NB4 (cell line): ENCODE measurements around the gene CBLB.

Experiments used
- POLR2A ChIP-seq: IDR thresholded peaks from 2 replicates; pipeline ENCODE4 v1.6.1; 2011; ENCODE audit warnings: mild to moderate bottlenecking; ENCODE audit not compliant: insufficient read length; ENCODE audit errors: extremely low read depth
- TF ChIP-seq, protein P1 (sequence below): IDR thresholded peaks from one replicate; pipeline ENCODE4 v1.5.1; 2012; ENCODE audit warnings: low read depth, low read length
- TF ChIP-seq, protein P2 (sequence below): IDR thresholded peaks from 2 replicates; pipeline ENCODE4 v1.6.1; 2011; ENCODE audit warnings: low read depth, low read length

DNA sequence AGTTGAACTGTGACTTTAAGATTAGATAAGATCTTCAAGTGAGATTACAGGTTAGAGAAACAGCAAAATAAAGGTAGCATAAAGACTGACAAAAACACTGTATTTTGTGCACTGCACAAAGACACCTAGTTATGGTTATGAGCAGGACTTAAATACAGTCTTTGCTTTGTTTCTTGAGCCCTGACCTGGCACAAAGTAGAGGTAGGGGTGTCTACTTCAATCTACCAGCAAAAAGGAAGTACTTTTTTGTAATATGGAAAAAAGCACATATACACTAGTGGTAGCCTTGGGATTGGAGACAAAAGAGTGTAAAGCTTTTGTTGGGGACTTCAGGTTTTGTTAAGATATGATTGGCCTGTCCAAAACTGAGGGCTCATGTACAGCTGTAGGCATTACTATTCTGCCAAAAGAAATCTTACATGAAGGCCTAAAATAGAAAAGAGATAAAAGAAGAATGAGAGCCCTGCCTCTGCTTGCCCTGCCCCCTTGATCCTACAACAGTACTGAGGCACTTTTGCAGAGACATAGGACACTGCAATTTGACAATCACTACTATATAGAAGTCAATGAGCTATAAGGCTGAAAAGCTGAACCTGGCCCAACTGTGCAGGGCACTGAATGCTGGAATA is 194.3 kb downstream of the CBLB start:
- TF ChIP-seq, protein P1, sequence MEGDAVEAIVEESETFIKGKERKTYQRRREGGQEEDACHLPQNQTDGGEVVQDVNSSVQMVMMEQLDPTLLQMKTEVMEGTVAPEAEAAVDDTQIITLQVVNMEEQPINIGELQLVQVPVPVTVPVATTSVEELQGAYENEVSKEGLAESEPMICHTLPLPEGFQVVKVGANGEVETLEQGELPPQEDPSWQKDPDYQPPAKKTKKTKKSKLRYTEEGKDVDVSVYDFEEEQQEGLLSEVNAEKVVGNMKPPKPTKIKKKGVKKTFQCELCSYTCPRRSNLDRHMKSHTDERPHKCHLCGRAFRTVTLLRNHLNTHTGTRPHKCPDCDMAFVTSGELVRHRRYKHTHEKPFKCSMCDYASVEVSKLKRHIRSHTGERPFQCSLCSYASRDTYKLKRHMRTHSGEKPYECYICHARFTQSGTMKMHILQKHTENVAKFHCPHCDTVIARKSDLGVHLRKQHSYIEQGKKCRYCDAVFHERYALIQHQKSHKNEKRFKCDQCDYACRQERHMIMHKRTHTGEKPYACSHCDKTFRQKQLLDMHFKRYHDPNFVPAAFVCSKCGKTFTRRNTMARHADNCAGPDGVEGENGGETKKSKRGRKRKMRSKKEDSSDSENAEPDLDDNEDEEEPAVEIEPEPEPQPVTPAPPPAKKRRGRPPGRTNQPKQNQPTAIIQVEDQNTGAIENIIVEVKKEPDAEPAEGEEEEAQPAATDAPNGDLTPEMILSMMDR = no peak
- no peak for TF ChIP-seq POLR2A
- TF ChIP-seq, protein P2, sequence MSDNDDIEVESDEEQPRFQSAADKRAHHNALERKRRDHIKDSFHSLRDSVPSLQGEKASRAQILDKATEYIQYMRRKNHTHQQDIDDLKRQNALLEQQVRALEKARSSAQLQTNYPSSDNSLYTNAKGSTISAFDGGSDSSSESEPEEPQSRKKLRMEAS = no peak
